GM23338 (cell line): ENCODE results near the gene VAX1. TPM values are rescaled to one million over a fixed set of nuclear protein-coding genes. Genes with fewer than 3 reads are reported as not detected.

ENCODE experiments used
- ATAC-seq: fragments of 200-7000 bp; cut with Tn5 transposase; 3 replicates; pipeline ENCODE4 v1.9.1; 2020
- DNase-seq: peaks from one replicate; pipeline ENCODE4 v3.0.0-alpha.2; 2015; ENCODE audit warnings: low spot score
- H2AFZ ChIP-seq: fragments of 200-600 bp; sonication (generic); 2 replicates; pipeline ENCODE4 v1.8.0; 2016; ENCODE audit warnings: antibody characterized with exemption, mild to moderate bottlenecking, moderate library complexity
- H3F3A ChIP-seq: fragments of 200-600 bp; sonication (generic); replicated peaks from 2 replicates; pipeline ENCODE4 v1.8.0; 2017; ENCODE audit warnings: antibody characterized with exemption, mixed run types, low read depth
- H3K27ac ChIP-seq: fragments of 200-600 bp; sonication (generic); 2 replicates; pipeline ENCODE4 v1.6.1; 2016; ENCODE audit warnings: low read depth
- H3K27me3 ChIP-seq: fragments of 200-600 bp; sonication (generic); 2 replicates; pipeline ENCODE4 v1.8.0; 2016; ENCODE audit warnings: mild to moderate bottlenecking, mixed run types, moderate library complexity; ENCODE audit not compliant: insufficient read depth
- H3K36me3 ChIP-seq: fragments of 200-600 bp; sonication (generic); 2 replicates; pipeline ENCODE4 v1.8.0; 2016; ENCODE audit warnings: mild to moderate bottlenecking; ENCODE audit not compliant: insufficient read depth
- H3K4me1 ChIP-seq: fragments of 200-600 bp; sonication (generic); 2 replicates; pipeline ENCODE4 v1.8.0; 2016; ENCODE audit warnings: mild to moderate bottlenecking, moderate library complexity; ENCODE audit not compliant: insufficient read depth
- H3K4me2 ChIP-seq: fragments of 200-600 bp; sonication (generic); 2 replicates; pipeline ENCODE4 v1.7.1; 2017; ENCODE audit warnings: mixed run types
- H3K4me3 ChIP-seq: fragments of 200-600 bp; sonication (generic); 2 replicates; pipeline ENCODE4 v1.6.1; 2016; ENCODE audit warnings: mixed run types
- H3K79me2 ChIP-seq: fragments of 200-600 bp; sonication (generic); replicated peaks from 2 replicates; pipeline ENCODE4 v1.8.0; 2017; ENCODE audit warnings: mild to moderate bottlenecking; ENCODE audit not compliant: insufficient read depth
- H3K9me2 ChIP-seq: fragments of 200-600 bp; sonication (generic); 2 replicates; pipeline ENCODE4 v1.8.0; 2017; ENCODE audit not compliant: insufficient read depth
- H4K20me1 ChIP-seq: fragments of 200-600 bp; sonication (generic); replicated peaks from 2 replicates; pipeline ENCODE4 v1.8.0; 2017; ENCODE audit warnings: mild to moderate bottlenecking; ENCODE audit not compliant: insufficient read depth
- H3K27ac Mint-ChIP-seq: 2 replicates; pipeline ENCODE4 v1.8.0; 2020; ENCODE audit warnings: inconsistent platforms, mild to moderate bottlenecking, moderate library complexity, mixed read lengths
- H3K27me3 Mint-ChIP-seq: 3 replicates; pipeline ENCODE4 v1.8.0; 2022; ENCODE audit warnings: low read depth, mild to moderate bottlenecking, moderate library complexity, mixed read lengths, inconsistent platforms; ENCODE audit not compliant: insufficient read depth, poor library complexity
- H3K36me3 Mint-ChIP-seq: 3 replicates; pipeline ENCODE4 v1.8.0; 2021; ENCODE audit warnings: low read depth, mild to moderate bottlenecking, inconsistent platforms, moderate library complexity, mixed read lengths
- H3K4me1 Mint-ChIP-seq: 3 replicates; pipeline ENCODE4 v1.8.0; 2020; ENCODE audit warnings: mild to moderate bottlenecking, inconsistent platforms, mixed read lengths
- H3K4me3 Mint-ChIP-seq: 3 replicates; pipeline ENCODE4 v1.8.0; 2021; ENCODE audit warnings: moderate library complexity, mild to moderate bottlenecking, inconsistent platforms, mixed read lengths
- H3K9me3 Mint-ChIP-seq: 3 replicates; pipeline ENCODE4 v1.8.0; 2020; ENCODE audit warnings: moderate library complexity, mild to moderate bottlenecking, inconsistent platforms, mixed read lengths
- CREB1 ChIP-seq: fragments of 250-450 bp; sonication (Bioruptor Pico); IDR thresholded peaks from 2 replicates; pipeline ENCODE4 v1.5.0; 2020; ENCODE audit warnings: low read depth, mild to moderate bottlenecking, moderate library complexity
- EZH2 ChIP-seq: fragments of 200-600 bp; sonication (generic); IDR thresholded peaks from one replicate; pipeline ENCODE4 v1.8.0; 2017; ENCODE audit warnings: antibody characterized with exemption, mild to moderate bottlenecking, low read depth; ENCODE audit not compliant: unreplicated experiment
- EZH2phosphoT487 ChIP-seq: fragments of 200-600 bp; sonication (generic); IDR thresholded peaks from one replicate; pipeline ENCODE4 v1.8.1; 2018; ENCODE audit warnings: antibody characterized with exemption; ENCODE audit not compliant: unreplicated experiment
- JUNB ChIP-seq: IDR thresholded peaks from one replicate; pipeline ENCODE4 v1.6.1; 2016; ENCODE audit warnings: antibody characterized with exemption; ENCODE audit not compliant: unreplicated experiment
- POLR2AphosphoS5 ChIP-seq: IDR thresholded peaks from 2 replicates; pipeline ENCODE4 v1.6.1; 2016; ENCODE audit warnings: antibody characterized with exemption, low read depth
- REST ChIP-seq: IDR thresholded peaks from one replicate; pipeline ENCODE4 v1.6.1; 2018; ENCODE audit warnings: antibody characterized with exemption; ENCODE audit not compliant: unreplicated experiment
- STAT1 ChIP-seq: IDR thresholded peaks from one replicate; pipeline ENCODE4 v1.6.1; 2016; ENCODE audit warnings: antibody characterized with exemption; ENCODE audit not compliant: unreplicated experiment
- ZNF114 ChIP-seq: fragments of 250-450 bp; sonication (Bioruptor Pico); IDR thresholded peaks from 2 replicates; pipeline ENCODE4 v1.5.0; 2020; ENCODE audit warnings: mild to moderate bottlenecking, moderate library complexity
- ZNF331 ChIP-seq: fragments of 250-450 bp; sonication (Bioruptor Pico); IDR thresholded peaks from 2 replicates; pipeline ENCODE4 v1.5.0; 2020; ENCODE audit warnings: low read depth, mild to moderate bottlenecking, moderate library complexity
- ZNF462 ChIP-seq: fragments of 250-450 bp; sonication (Bioruptor Pico); IDR thresholded peaks from 2 replicates; pipeline ENCODE4 v1.5.0; 2020; ENCODE audit warnings: mild to moderate bottlenecking, moderate library complexity
- polyA plus RNA-seq: library from polyadenylated mRNA; unstranded; fragments of >200 nt; fragmentation: Nextera tagmentation; extraction: Ambion mirVana; gene quantifications from 2 replicates; pipeline ENCODE4 v1.2.1, GENCODE V29; 2016
- total RNA-seq: library from RNA; depleted of rRNA; stranded (reverse); fragments of >200 nt; shearing (Covaris generic); gene quantifications from 2 replicates; pipeline ENCODE4 v1.2.3, GENCODE V29; 2014
- TF ChIP-seq, protein P1 (sequence below): IDR thresholded peaks from 2 replicates; pipeline ENCODE4 v1.6.1; 2016; ENCODE audit warnings: antibody characterized with exemption

The VAX1 gene
- total and polyA plus RNA-seq, 2 experiments from 2014 or later = not detected

DNA sequence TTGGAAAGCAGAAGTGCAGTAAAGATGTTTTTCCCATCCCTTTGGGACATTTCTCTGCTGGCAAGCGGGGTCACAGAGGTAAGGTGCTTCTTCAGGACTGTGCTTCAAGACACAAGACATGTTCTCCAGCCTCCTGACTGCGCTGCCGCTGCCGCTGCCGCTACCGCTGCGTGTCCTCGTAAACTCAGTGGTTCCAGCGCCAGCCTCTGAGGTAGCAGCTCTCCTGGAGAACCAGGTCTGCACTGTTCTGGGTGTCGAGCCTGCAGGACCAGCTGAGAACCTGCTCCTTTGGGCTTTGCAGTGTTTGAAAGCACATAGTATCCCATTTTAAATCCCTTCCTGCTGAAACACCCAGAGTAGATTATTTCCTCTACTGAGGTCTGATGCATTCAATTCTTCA is 46.2 kb upstream of the VAX1 start:
- peaks cover 9% of the 10 kb centered on the region; the same call in 2 of the 3 replicates for H3K36me3 Mint-ChIP-seq

GRCh38 chr10:117178190-117178589 is 40.1 kb upstream of the VAX1 start:
- Histone ChIP-seq H3K4me1 (peaks cover 7% of the 10 kb centered on the region; the same call in 1 of the 2 replicates), H3K27me3 (peaks cover 33% of the 10 kb centered on the region), H3K27ac (no peak overlapping the region), H3K79me2 (no peaks in the 10 kb centered on the region), H3K36me3 (no peaks in the 10 kb centered on the region), H3K4me2 (no peak overlapping the region), H2AFZ (no peak overlapping the region), H3K4me3 (no peak overlapping the region), H4K20me1 (no peaks in the 10 kb centered on the region), H3F3A (no peaks in the 10 kb centered on the region; the same call in 1 of the 2 replicates), H3K9me2 (no peaks in the 10 kb centered on the region)
- Mint-ChIP-seq H3K9me3 (no peaks in the 10 kb centered on the region), H3K27me3 (peaks cover 28% of the 10 kb centered on the region), H3K4me3 (no peak overlapping the region), H3K36me3 (no peaks in the 10 kb centered on the region), H3K27ac (no peak overlapping the region), H3K4me1 (peaks cover 14% of the 10 kb centered on the region; the same call in 2 of the 3 replicates)
- TF ChIP-seq ZNF331 (no peak), POLR2AphosphoS5 (no peak), REST (no peak), ZNF114 (CRISPR knock-in tag) (no peak), JUNB (no peak), CREB1 (no peak), ZNF462 (CRISPR knock-in tag) (no peak), STAT1 (no peak), EZH2 (no peak)
- TF ChIP-seq, protein P1, sequence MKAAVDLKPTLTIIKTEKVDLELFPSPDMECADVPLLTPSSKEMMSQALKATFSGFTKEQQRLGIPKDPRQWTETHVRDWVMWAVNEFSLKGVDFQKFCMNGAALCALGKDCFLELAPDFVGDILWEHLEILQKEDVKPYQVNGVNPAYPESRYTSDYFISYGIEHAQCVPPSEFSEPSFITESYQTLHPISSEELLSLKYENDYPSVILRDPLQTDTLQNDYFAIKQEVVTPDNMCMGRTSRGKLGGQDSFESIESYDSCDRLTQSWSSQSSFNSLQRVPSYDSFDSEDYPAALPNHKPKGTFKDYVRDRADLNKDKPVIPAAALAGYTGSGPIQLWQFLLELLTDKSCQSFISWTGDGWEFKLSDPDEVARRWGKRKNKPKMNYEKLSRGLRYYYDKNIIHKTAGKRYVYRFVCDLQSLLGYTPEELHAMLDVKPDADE = no peak
- DNase-seq = no peak
- ATAC-seq = no peak

More for the DNA sequence above, 46.2 kb upstream of the VAX1 start:
- no peak overlapping the region for H3K4me3 ChIP-seq
- H3K9me2 ChIP-seq = no peaks in the 10 kb centered on the region
- no peak for TF ChIP-seq EZH2phosphoT487
- no peak for TF ChIP-seq ZNF114 (CRISPR knock-in tag)
- no peak for TF ChIP-seq STAT1
- no peak for TF ChIP-seq CREB1
- Mint-ChIP-seq H3K9me3 (peaks cover 18% of the 10 kb centered on the region; the same call in 2 of the 3 replicates), H3K4me1 (peaks cover 3% of the 10 kb centered on the region; the same call in 1 of the 3 replicates), H3K27ac (no peak overlapping the region), H3K4me3 (no peak overlapping the region), H3K27me3 (peaks cover 1% of the 10 kb centered on the region)
- DNase-seq (no peak), ATAC-seq (no peak)
- no peaks in the 10 kb centered on the region for H3F3A ChIP-seq
- no peak overlapping the region for H3K4me2 ChIP-seq
- no peaks in the 10 kb centered on the region for H3K36me3 ChIP-seq
- H3K79me2 ChIP-seq = no peaks in the 10 kb centered on the region
- no peaks in the 10 kb centered on the region for H3K27me3 ChIP-seq
- H4K20me1 ChIP-seq = no peaks in the 10 kb centered on the region
- H3K4me1 ChIP-seq = no peaks in the 10 kb centered on the region
- no peak overlapping the region for H2AFZ ChIP-seq
- H3K27ac ChIP-seq = no peak overlapping the region
